ENCODE results near the gene TRMT1.

TRMT1 gene

GRCh38 chr19:13115936-13116281 lies 631 bp downstream of the TRMT1 start:
- Histone ChIP-seq H4K8ac (ENCODE audit: low read length) (peak overlapping the region; percentile 86), H3K18ac (ENCODE audit: low read depth in 1 of 2, low read length in 2 of 2) (no peak overlapping the region), H3K27ac (ENCODE audit: low read length, poor library complexity, severe bottlenecking) (peak overlapping the region; percentile 70), H2BK5ac (ENCODE audit: low read depth, low read length, poor library complexity, severe bottlenecking) (no peak overlapping the region), H3K23ac (ENCODE audit: low read length in 2 of 2) (peak overlapping the region in 1 of 2 experiments; percentile 60), H2BK120ac (ENCODE audit: low read depth, low read length) (no peak overlapping the region), H3K9me3 (ENCODE audit: control insufficient read depth, low read length) (no peaks in the 10 kb centered on the region), H4K91ac (ENCODE audit: low read length) (no peak overlapping the region), H2AK5ac (ENCODE audit: low read length, severe bottlenecking) (no peak overlapping the region), H3K27me3 (ENCODE audit: control insufficient read depth in 1 of 2, insufficient read depth in 1 of 2, low read length in 2 of 2) (no peaks in the 10 kb centered on the region), H3K4me2 (ENCODE audit: low read length, poor library complexity, severe bottlenecking) (peak overlapping the region; percentile 93), H3K4me1 (ENCODE audit: control insufficient read depth, insufficient read depth, low read depth, low read length) (peaks cover 32% of the 10 kb centered on the region), H2BK15ac (ENCODE audit: low read depth, poor library complexity, severe bottlenecking) (no peak overlapping the region), H3K4me3 (ENCODE audit: insufficient read depth in 1 of 2, low read depth in 1 of 2, low read length in 2 of 2) (peak overlapping the region; percentile 80 to 97), H2AFZ (ENCODE audit: low read depth, low read length) (peak overlapping the region; percentile 79), H3K36me3 (ENCODE audit: control insufficient read depth in 1 of 2, insufficient read depth in 2 of 2, low read depth in 1 of 2, low read length in 2 of 2) (peaks cover 25 to 33% of the 10 kb centered on the region in 2 experiments), H3K14ac (ENCODE audit: low read length in 2 of 2) (no peak overlapping the region), H3K79me1 (replicated peaks; ENCODE audit: low read length, poor library complexity, severe bottlenecking) (peaks cover 21% of the 10 kb centered on the region), H3K9ac (ENCODE audit: low read length) (peak overlapping the region; percentile 98), H2BK12ac (ENCODE audit: low read length in 2 of 2) (no peak overlapping the region), H3K4ac (ENCODE audit: low read depth in 1 of 2, low read length in 2 of 2) (peak overlapping the region; percentile 57 to 88)
- DNase-seq, result no peak
- WGBS, result 2% methylated on average over 18 of the region's 18 CpGs

GRCh38 chr19:13112555-13112954 lies 4.0 kb downstream of the TRMT1 start:
- peaks cover 28% of the 10 kb centered on the region for H3K79me1 ChIP-seq (replicated peaks; ENCODE audit: low read length, poor library complexity, severe bottlenecking)
- H4K8ac ChIP-seq (ENCODE audit: low read length), result no peak overlapping the region
- H3K23ac ChIP-seq (ENCODE audit: low read length in 2 of 2), result no peak overlapping the region
- no peak overlapping the region for H3K14ac ChIP-seq (ENCODE audit: low read length in 2 of 2)
- no peak overlapping the region for H2AK5ac ChIP-seq (ENCODE audit: low read length, severe bottlenecking)
- peaks cover 48% of the 10 kb centered on the region in 2 experiments for H3K36me3 ChIP-seq (ENCODE audit: control insufficient read depth in 1 of 2, insufficient read depth in 2 of 2, low read depth in 1 of 2, low read length in 2 of 2)
- peak overlapping the region in 1 of 2 experiments; percentile 41 for H3K4ac ChIP-seq (ENCODE audit: low read depth in 1 of 2, low read length in 2 of 2)
- no peak for DNase-seq
- no peak overlapping the region for H3K9ac ChIP-seq (ENCODE audit: low read length)
- H3K18ac ChIP-seq (ENCODE audit: low read depth in 1 of 2, low read length in 2 of 2), result no peak overlapping the region
- H2AFZ ChIP-seq (ENCODE audit: low read depth, low read length), result no peak overlapping the region
- H2BK120ac ChIP-seq (ENCODE audit: low read depth, low read length), result no peak overlapping the region
- H3K9me3 ChIP-seq (ENCODE audit: control insufficient read depth, low read length), result no peaks in the 10 kb centered on the region
- 96% methylated on average over 10 of the region's 10 CpGs for WGBS
- H4K91ac ChIP-seq (ENCODE audit: low read length), result peak overlapping the region; percentile 74
- H3K27ac ChIP-seq (ENCODE audit: low read length, poor library complexity, severe bottlenecking), result no peak overlapping the region
- no peak overlapping the region for H2BK12ac ChIP-seq (ENCODE audit: low read length in 2 of 2)
- H2BK5ac ChIP-seq (ENCODE audit: low read depth, low read length, poor library complexity, severe bottlenecking), result no peak overlapping the region
- no peak overlapping the region for H2BK15ac ChIP-seq (ENCODE audit: low read depth, poor library complexity, severe bottlenecking)
- H3K4me1 ChIP-seq (ENCODE audit: control insufficient read depth, insufficient read depth, low read depth, low read length), result peaks cover 14% of the 10 kb centered on the region
- H3K4me2 ChIP-seq (ENCODE audit: low read length, poor library complexity, severe bottlenecking), result no peak overlapping the region
- no peak overlapping the region for H3K4me3 ChIP-seq (ENCODE audit: insufficient read depth in 1 of 2, low read depth in 1 of 2, low read length in 2 of 2)
- H3K27me3 ChIP-seq (ENCODE audit: control insufficient read depth in 1 of 2, insufficient read depth in 1 of 2, low read length in 2 of 2), result no peaks in the 10 kb centered on the region

- H3K4ac ChIP-seq (ENCODE audit: low read depth in 1 of 2, low read length in 2 of 2), result no peak overlapping the region
- no peak for DNase-seq
- no peak overlapping the region for H3K18ac ChIP-seq (ENCODE audit: low read depth in 1 of 2, low read length in 2 of 2)
- H2AK5ac ChIP-seq (ENCODE audit: low read length, severe bottlenecking), result no peak overlapping the region
- peaks cover 53 to 61% of the 10 kb centered on the region in 2 experiments for H3K36me3 ChIP-seq (ENCODE audit: control insufficient read depth in 1 of 2, insufficient read depth in 2 of 2, low read depth in 1 of 2, low read length in 2 of 2)
- 96% methylated on average over 11 of the region's 15 CpGs for WGBS
- H2BK15ac ChIP-seq (ENCODE audit: low read depth, poor library complexity, severe bottlenecking), result no peak overlapping the region
- no peak overlapping the region for H3K4me3 ChIP-seq (ENCODE audit: insufficient read depth in 1 of 2, low read depth in 1 of 2, low read length in 2 of 2)
- H3K4me1 ChIP-seq (ENCODE audit: control insufficient read depth, insufficient read depth, low read depth, low read length), result peaks cover 4% of the 10 kb centered on the region
- H3K9ac ChIP-seq (ENCODE audit: low read length), result no peak overlapping the region
- H2AFZ ChIP-seq (ENCODE audit: low read depth, low read length), result no peak overlapping the region
- no peak overlapping the region for H3K4me2 ChIP-seq (ENCODE audit: low read length, poor library complexity, severe bottlenecking)
- H3K14ac ChIP-seq (ENCODE audit: low read length in 2 of 2), result no peak overlapping the region
- no peaks in the 10 kb centered on the region for H3K27me3 ChIP-seq (ENCODE audit: control insufficient read depth in 1 of 2, insufficient read depth in 1 of 2, low read length in 2 of 2)
- no peak overlapping the region for H4K91ac ChIP-seq (ENCODE audit: low read length)
- peaks cover 21% of the 10 kb centered on the region for H3K79me1 ChIP-seq (replicated peaks; ENCODE audit: low read length, poor library complexity, severe bottlenecking)
- no peak overlapping the region for H3K23ac ChIP-seq (ENCODE audit: low read length in 2 of 2)
- H2BK120ac ChIP-seq (ENCODE audit: low read depth, low read length), result no peak overlapping the region
- no peak overlapping the region for H4K8ac ChIP-seq (ENCODE audit: low read length)
- H2BK12ac ChIP-seq (ENCODE audit: low read length in 2 of 2), result no peak overlapping the region
- H2BK5ac ChIP-seq (ENCODE audit: low read depth, low read length, poor library complexity, severe bottlenecking), result no peak overlapping the region
- no peaks in the 10 kb centered on the region for H3K9me3 ChIP-seq (ENCODE audit: control insufficient read depth, low read length)
- no peak overlapping the region for H3K27ac ChIP-seq (ENCODE audit: low read length, poor library complexity, severe bottlenecking)
Measured at GRCh38 chr19:13110099-13110610, 6.4 kb downstream of the TRMT1 start.

GRCh38 chr19:13109361-13110098 lies 7.0 kb downstream of the TRMT1 start:
- DNase-seq, result no peak
- Histone ChIP-seq H3K4me2 (ENCODE audit: low read length, poor library complexity, severe bottlenecking) (no peak overlapping the region), H3K14ac (ENCODE audit: low read length in 2 of 2) (no peak overlapping the region), H2AK5ac (ENCODE audit: low read length, severe bottlenecking) (no peak overlapping the region), H3K23ac (ENCODE audit: low read length in 2 of 2) (peak overlapping the region in 1 of 2 experiments; percentile 9), H2BK120ac (ENCODE audit: low read depth, low read length) (no peak overlapping the region), H3K4me1 (ENCODE audit: control insufficient read depth, insufficient read depth, low read depth, low read length) (peaks cover 2% of the 10 kb centered on the region), H3K9me3 (ENCODE audit: control insufficient read depth, low read length) (no peaks in the 10 kb centered on the region), H3K9ac (ENCODE audit: low read length) (no peak overlapping the region), H4K91ac (ENCODE audit: low read length) (no peak overlapping the region), H3K4ac (ENCODE audit: low read depth in 1 of 2, low read length in 2 of 2) (no peak overlapping the region), H2BK15ac (ENCODE audit: low read depth, poor library complexity, severe bottlenecking) (no peak overlapping the region), H2AFZ (ENCODE audit: low read depth, low read length) (no peak overlapping the region), H3K4me3 (ENCODE audit: insufficient read depth in 1 of 2, low read depth in 1 of 2, low read length in 2 of 2) (no peak overlapping the region), H3K27ac (ENCODE audit: low read length, poor library complexity, severe bottlenecking) (no peak overlapping the region), H3K79me1 (replicated peaks; ENCODE audit: low read length, poor library complexity, severe bottlenecking) (peaks cover 19% of the 10 kb centered on the region), H2BK5ac (ENCODE audit: low read depth, low read length, poor library complexity, severe bottlenecking) (no peak overlapping the region), H3K27me3 (ENCODE audit: control insufficient read depth in 1 of 2, insufficient read depth in 1 of 2, low read length in 2 of 2) (no peaks in the 10 kb centered on the region), H3K36me3 (ENCODE audit: control insufficient read depth in 1 of 2, insufficient read depth in 2 of 2, low read depth in 1 of 2, low read length in 2 of 2) (peaks cover 48 to 65% of the 10 kb centered on the region in 2 experiments), H3K18ac (ENCODE audit: low read depth in 1 of 2, low read length in 2 of 2) (no peak overlapping the region), H4K8ac (ENCODE audit: low read length) (no peak overlapping the region), H2BK12ac (ENCODE audit: low read length in 2 of 2) (no peak overlapping the region)
- WGBS, result 98% methylated on average over 27 of the region's 30 CpGs
